Suppressor macrophage treated with lipopolysaccharide for 1 hour (primary cell): Measurements from ENCODE around the gene EDN1.
"Not testable (repeated sequence)": the region's sequence is repeated elsewhere in the genome, so short reads cannot be mapped to it uniquely, and the experiment has no call there.

ENCODE experiments used
- DNase-seq, 3 donors: peaks; one replicate each; pipeline ENCODE4 v3.0.0-alpha.2; 2020 to 2022

Gene EDN1

DNA sequence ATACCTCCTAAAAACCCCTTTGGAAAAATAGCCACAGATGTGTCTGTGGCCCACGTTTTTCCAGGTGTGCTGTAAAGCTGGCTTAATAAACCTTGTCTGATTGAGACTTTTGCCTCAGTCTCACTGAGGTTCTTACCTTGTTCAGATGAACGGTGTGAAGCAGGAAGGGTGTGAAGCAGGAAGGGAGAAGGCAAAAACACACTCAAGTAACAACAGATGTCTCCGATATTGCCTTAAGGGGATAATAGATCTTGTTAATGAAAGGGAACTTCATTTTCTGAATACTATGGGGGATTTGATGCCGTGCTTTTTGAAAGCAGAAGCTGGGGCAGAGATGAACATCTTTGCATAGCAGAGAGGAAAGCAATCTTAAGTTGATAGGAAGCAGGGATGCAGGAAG, 37.8 kb downstream of the EDN1 start:
- no peak for DNase-seq

- no peak for DNase-seq
These were observed 38.5 kb downstream of the EDN1 start for GRCh38 chr6:12328701-12329100.

- DNase-seq, result no peak
These were observed 41.3 kb downstream of the EDN1 start for GRCh38 chr6:12331474-12331873.

DNA sequence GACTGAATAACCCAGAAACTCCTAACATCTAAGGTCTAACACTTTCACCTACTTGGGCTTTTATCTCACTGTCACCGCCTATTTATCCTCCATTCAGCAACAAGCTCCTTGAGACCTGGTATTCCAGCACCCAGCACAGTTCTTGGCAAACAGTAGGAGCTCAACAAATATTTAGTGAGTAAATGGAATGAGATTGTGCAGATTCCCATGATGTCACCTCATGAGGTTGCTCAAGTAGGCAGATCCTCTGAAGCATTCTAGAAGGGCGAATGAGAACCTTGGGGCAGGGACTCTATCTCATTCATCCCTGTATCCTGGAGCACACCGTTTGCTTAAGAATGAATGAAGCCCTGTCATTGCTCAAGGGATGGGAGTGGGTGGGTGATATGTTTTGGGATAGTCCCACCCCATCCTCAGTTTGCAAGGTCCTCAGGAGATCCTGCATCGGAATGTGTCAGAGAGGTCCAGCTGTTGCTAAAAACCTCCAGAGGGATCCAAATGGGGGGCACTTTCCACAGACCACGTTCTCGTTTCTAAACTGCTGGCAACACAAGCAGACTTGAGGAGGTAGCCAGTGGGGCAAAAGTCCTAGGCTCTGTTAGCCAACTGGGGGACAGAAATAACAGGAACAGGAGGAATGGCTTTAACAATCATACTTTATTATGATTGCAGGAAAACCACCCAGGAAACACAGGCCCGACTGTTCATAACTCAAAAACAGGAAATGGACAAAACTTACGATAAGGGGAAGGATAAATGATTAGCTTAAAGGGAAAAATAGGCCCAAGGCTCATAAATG, 42.0 kb downstream of the EDN1 start:
- DNase-seq, result peak; percentile 27 to 42 (median 36)

DNA sequence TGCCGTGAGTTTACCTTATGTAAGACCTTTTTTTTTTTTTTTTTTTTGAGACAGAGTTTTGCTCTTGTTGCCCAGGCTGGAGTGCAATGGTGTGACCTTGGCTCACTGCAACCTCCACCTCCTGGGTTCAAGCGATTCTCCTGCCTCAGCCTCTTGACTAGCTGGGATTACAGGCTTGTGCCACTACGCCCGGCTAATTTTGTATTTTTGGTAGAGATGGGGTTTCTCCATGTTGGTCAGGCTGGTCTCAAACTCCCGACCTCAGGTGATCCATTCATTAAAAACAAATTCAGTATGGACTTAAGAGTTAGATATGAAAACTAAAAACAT, 42.6 kb downstream of the EDN1 start:
- not testable (repeated sequence) for DNase-seq

DNA sequence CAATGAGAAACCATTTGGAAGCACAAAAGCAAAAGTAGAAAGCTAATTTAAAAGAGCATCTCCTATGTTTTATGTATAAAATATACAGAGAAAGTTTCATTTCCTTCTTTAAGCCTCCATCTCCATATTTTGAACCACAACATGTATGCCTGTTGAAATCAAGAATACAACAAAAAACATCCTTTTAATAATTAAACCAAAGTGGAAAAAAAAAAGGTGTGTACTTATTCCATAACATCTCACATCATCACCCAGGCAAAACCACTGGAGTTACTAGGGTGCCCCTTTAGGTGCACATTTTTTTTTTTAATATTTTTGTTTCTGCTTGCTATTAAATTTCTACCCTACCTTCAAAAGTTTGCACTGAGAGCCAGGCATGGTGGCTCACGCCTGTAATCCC, 43.0 kb downstream of the EDN1 start:
- DNase-seq, result no peak

DNA sequence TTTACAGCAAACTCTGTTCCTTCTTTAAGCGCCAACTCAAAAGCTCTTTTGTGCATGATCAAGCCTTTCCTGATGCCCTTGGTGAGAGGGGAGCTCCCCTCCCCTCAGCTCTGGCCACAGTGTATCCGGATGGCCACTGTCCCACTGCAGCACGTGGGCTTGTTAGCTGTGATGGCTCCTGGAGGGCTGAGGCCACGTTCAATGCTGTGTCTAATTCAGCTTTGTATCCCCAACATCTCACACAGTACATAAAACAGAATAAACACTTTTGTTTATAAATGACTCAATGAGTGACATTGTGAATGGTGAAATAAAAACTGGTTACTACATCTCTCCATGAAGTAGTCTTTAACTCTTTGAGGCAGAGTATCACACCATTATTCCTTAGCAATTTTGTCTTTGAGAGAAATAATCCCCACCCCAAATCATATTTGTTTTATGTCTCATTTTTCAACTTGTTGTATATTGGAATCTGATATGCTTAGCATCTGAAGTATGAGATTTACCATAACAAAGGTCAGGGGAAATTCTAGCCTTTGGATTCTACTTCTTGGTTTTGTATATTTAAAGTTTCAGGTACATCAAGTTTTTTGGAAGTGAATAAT, 44.5 kb downstream of the EDN1 start:
- no peak for DNase-seq

DNA sequence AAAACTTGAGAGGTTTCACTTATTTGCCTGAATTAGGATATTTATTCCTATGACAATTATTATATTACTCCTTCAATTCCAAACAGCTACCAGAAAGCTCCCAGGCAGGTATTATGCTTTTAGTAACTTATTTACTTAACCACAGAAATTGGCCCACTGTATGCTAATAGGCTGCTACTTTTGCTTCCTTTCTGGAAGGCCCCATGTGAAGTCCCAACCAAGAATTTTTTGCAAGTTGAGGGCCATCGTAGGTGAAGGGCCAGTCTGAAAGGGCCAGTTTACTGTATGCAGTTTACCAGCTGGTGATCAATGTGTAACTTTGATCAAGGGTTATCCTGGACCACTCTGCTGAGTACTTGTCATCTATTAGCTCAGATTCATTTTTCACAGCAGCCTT, 45.0 kb downstream of the EDN1 start:
- no peak for DNase-seq

- DNase-seq, result no peak
These were observed 45.6 kb downstream of the EDN1 start for GRCh38 chr6:12335717-12336116.

DNA sequence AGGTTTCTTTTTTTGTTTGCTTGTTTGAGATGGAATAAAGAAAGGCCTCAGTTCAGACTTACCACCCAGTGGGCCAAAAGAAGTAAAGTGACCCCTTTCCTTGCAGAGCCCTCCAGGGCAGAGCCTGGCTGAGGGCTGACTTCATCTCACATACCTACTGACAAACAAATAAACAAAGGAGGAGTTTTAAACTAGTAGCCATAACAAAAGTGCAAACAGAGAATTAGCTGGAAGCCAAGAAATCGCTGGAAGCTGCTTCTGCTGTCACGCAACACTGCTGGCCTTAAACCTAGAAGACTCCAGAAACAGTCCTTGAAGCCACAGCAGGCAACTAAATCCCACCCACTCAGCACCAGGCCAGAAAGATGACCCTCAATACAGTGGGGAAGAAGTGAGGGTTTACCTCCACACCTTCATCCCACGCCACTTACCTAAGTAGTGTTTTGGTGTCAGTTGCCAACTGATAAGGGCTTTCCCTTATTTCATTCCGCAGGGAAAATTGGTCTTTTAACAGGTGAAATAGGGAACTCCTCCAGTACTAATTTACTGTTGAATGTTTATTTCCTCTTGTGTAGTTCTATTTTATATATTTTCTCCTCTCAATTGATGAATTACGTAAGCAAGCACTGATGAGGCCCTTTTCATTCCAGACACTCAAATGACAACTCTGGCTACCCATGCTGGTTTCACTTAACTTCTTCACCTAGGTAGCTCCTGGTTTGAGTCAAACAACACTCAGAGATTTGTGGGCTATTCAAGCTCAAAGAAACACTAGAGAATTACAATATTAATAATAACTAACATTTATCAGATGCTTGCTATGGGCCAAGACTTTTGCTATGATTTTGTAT, 46.2 kb downstream of the EDN1 start:
- DNase-seq, result no peak

GRCh38 chr6:12339022-12339421, 48.9 kb downstream of the EDN1 start:
- no peak for DNase-seq

DNA sequence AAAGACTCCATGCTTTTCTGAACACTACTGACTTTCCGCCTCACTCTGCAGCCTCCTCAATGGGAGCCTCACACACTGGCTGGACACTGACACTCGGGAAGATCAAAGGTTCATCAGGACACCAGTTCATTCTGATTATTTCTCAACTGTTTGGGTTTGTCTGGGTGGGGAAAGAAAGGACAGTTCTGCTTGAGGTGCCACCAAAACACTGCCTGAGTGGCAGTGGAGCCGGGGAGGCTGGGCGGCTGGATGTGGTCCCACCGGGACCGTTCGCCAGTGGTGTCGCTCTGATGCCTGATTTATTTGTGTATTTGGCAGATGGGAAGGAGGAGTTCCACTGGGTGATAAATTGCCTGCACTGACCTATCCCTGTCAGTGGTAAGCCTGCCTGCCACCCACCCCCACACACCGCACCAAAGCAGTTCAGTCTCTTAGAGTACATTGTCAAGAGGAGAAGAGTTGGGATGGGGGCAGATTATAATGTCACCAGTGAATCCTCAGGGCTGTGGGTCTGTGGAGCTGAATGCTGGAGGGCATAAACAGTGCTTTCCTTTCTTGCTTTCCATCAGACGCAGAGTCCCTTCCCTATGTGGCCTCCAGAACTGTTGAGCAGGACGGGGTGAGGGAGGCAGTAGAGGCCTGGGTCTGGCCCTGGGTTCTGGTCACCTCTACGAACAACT, 49.8 kb downstream of the EDN1 start:
- DNase-seq, result no peak

- DNase-seq, result no peak
These were observed 50.3 kb downstream of the EDN1 start for GRCh38 chr6:12340488-12340818.

DNA sequence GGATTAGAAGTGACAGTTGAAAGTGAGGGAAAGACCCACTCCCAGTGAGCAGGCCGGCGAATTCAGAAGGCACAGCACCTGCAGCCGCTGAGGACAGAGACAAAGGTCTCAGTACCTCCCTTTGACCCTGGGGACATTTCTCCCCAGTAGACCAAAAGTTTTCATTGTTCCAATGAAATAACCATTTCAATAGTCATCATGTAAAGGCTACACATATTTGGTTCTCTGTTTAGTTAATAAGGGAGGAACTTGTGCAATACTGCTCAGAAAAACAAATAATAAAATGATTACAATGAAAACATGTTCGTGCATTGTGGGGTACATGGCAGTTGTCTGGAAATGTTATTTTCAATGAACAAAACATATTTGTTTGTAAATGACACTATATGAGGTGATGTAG, 52.5 kb downstream of the EDN1 start:
- DNase-seq, result no peak

DNA sequence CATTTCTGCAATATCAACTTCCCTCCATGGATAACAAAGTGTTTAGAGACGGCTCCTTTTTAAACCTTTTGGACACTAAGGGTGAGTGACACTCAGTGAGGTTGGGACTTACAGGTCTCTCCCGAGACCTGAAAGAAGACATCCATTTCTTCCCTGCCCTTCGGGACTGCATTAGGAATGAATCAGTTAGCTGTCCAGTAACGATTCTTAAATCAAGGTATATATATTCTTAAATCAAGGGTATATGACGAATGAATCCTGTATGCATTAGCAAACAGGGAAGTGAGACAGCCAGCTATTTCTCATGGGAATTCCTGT, 52.9 kb downstream of the EDN1 start:
- DNase-seq, result peak in 1 of 3 donors; percentile 87

GRCh38 chr6:12343440-12344162, 53.4 kb downstream of the EDN1 start:
- DNase-seq, result peak in 2 of 3 donors; percentile 67 to 88

- no peak for DNase-seq
These were observed 54.1 kb downstream of the EDN1 start for GRCh38 chr6:12344296-12344695.

- no peak for DNase-seq
These were observed 55.0 kb downstream of the EDN1 start for GRCh38 chr6:12344961-12345693.

GRCh38 chr6:12345694-12346058, 55.5 kb downstream of the EDN1 start:
- DNase-seq, result no peak
